NAMALWA (cell line): ENCODE results near the gene POLE2.
A peak's percentile ranks its signal among the peaks of the same experiment; 100 is the strongest.
"Not testable (repeated sequence)": the region's sequence is repeated elsewhere in the genome, so short reads cannot be mapped to it uniquely, and the experiment has no call there.

Source experiments
- DNase-seq: peaks from one replicate; pipeline ENCODE4 v3.0.0-alpha.2; 2015; ENCODE audit warnings: low spot score

POLE2 gene

DNA sequence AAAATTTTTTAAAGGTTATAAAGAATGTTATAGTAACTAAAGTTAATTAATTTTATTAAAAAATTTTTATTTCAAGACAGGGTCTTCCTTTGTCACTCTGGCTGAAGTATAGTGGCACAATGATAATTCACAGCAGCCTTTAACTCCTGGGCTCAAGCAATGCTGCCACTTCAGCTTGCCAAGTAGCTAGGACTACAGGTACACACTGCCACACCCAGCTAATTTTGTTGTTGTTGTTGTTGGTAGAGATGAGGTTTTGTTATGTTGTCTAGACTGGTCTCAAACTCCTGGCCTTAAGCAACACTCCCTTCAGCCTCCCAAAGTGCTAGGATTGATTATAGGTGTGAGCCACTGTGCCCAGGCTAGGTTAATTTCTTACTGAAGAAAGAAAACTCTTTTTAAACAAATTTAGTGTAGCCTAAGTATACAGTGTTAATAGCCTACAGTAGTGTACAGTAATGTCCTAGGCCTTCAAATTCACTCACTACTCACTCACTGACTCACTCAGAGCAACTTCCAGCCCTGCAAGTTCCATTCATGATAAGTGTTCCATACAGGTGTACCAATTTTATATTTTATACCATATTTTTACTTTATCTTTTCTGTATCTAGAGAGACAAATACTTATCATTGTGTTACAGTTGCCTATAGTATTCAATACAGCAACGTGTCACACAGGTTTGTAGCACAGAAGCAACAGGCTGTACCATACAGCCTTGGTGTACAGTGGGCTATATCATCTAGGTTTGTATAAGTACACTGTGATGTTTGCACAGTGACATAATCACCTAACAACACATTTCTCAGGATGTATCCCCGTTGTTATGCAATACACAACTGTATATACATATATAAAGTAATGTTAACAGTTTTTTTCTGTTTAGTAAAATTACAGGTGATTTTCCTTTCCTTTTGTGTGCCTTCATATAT lies 28.2 kb downstream of the POLE2 start:
- no peak for DNase-seq

- DNase-seq, result not testable (repeated sequence)
Observed at GRCh38 chr14:49657500-49657899, 30.5 kb downstream of the POLE2 start.

DNA sequence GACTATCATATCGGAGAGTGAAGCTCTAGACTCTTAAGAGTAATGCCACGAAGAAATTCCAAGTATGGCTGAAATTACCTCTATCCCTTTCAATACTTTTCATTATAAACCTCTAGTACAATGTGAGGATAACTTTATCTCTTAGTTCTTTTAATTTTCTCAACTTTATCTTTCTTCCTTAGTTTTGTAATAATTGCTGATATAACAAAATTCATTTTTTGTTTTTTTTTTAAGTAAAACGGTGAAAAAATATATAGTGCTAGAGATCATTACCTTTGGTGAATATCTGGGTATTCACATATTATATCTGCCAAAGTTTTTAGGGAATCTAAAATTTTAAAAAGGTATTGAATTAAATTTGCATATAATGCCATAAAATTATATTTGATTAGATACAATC lies 33.5 kb downstream of the POLE2 start:
- DNase-seq, result no peak

- no peak for DNase-seq
Observed at GRCh38 chr14:49653508-49653907, 34.5 kb downstream of the POLE2 start.

DNA sequence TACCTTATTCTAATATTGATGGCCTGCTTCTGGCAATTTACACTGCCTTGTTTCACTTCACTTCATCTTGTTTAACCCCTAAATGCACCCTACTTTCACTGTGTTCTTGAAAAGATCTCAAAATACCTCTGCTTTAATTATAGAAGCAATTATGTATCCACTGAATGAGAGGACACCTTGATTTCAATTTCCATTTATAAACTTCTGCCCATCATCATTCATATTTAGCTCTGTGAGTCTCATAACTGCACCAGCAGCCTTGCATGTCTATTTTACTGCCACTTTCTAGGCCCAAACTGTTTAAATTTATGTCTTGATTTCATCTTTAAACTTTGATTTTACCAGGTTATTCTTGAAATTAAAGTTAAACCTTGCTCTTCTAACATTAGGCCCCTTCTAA lies 45.9 kb downstream of the POLE2 start:
- no peak for DNase-seq

GRCh38 chr14:49641697-49642129 lies 46.3 kb downstream of the POLE2 start:
- no peak for DNase-seq

DNA sequence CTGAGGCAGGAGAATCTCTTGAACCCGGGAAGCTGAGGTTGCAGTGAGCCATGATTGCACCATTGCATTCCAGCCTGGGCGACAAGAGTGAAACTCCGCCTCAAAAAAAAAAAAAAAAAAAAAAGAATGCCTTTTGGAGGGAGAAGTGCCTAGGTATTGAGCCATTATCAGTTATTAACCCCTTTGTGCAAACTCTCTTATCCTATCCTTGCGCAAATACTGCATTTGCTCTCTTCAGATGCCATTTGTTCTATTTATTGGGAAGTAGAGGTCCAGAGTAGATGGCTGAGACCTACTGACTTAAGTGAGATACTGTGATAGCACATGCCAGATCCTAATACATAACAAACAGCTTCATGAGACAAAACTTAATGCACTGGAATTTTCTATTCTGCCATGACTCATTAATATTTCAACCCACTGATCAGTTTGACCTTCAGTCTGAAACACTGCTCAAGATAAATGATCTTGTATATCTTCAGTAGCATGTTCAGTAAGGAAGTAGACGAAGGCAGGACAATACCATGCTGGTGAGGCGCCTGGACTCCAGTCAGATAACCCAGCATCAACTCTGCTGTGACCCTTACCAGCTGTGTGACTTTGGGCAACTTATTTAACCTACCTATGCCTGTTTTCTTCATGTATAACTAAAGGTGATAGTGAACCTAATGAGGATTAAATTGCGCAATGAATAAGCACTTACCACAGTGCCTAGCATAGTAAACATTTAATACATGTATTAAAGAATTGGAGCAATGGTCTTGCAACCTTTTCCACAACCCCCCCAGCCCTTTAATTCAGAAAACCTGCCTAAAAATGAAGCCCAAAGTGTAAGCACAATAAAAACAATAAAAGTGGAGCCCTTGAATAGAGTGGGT lies 47.2 kb downstream of the POLE2 start:
- no peak for DNase-seq

DNA sequence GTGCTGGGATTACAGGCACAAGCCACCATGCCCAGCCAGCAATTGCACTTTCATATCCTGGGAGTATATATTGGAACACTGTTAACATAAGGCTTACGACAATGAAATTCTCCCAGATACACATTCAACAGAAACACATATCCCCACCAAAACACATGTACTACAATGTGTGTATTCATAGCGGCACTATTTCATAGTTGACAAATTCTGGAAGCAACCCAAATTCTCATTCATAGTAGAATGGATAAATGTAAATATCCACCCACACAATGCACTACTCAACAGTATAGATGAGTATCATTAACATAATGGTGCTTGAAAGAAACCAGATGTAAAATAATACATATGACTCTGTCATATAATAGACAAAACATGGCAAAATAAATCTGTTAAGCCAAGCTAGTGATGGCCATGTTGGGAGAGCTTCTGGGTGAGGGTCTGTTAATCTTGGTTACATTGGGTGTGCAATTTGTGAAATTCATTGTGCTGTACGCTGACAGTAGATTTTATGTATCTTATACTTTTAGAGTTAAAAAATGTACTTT lies 50.4 kb downstream of the POLE2 start:
- DNase-seq, result no peak

DNA sequence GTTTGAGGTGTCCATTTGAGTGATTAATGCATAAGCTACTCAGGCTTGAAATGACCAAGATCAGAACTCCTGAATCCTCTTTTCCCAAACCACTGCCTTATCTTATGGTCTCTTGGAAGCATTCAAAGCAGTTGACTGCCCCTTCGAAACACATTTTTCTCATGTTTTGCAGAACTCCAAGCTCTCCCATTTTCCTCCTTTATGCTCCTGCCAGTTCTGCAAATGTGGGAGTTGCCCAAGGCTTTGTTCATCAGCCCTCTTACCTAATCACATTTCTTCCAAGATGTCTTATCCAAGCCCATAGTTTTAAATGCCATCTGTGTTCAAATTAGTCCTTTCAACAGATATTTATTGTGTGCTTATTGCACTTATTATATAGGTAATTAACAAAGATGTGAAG lies 51.1 kb downstream of the POLE2 start:
- no peak for DNase-seq

DNA sequence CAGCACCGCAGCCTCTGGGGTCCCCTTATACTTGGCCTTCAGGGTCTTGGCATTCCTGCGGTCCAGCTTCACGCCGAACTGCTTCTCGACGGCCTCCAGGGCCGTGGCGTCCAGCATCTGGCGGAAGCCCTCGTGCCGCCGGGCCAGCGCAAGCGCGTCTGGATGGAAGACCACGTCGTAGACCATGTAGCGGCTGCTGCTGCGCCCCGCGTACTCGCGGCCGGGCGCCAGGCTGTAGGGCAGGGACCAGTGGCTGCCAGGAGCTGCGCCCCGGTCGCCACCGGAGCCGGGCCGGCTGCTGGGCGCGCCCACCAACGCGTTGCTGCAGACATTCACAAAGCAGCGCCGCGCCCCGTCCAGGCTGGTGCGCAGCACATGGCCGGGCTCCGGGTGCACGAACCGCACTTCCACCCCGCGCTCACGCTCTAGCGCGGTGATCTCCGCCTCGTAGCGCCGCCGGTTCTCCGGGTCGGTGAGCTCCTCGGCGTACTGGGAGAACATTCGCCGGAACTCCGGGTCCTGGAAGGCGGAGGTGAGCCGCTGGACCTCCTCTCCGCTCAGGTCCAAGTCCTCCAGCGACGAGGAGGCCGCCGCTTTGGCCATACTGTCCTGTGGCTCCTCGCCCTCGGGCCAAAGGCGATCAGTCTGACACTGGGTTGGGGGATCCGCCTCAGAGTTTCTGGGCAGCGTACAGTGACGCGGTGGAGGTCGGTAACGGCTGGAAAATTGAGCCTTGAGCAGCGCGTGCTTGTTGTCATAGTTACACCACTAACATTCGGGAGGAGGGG lies 53.3 kb downstream of the POLE2 start, which contains the start of gene DNAAF2:
TSS of gene DNAAF2 (minus strand) at position 698 of the 788 bp plus-strand sequence. CDS start at position 603, 95 bp downstream.
- DNase-seq, result peak; percentile 66

DNA sequence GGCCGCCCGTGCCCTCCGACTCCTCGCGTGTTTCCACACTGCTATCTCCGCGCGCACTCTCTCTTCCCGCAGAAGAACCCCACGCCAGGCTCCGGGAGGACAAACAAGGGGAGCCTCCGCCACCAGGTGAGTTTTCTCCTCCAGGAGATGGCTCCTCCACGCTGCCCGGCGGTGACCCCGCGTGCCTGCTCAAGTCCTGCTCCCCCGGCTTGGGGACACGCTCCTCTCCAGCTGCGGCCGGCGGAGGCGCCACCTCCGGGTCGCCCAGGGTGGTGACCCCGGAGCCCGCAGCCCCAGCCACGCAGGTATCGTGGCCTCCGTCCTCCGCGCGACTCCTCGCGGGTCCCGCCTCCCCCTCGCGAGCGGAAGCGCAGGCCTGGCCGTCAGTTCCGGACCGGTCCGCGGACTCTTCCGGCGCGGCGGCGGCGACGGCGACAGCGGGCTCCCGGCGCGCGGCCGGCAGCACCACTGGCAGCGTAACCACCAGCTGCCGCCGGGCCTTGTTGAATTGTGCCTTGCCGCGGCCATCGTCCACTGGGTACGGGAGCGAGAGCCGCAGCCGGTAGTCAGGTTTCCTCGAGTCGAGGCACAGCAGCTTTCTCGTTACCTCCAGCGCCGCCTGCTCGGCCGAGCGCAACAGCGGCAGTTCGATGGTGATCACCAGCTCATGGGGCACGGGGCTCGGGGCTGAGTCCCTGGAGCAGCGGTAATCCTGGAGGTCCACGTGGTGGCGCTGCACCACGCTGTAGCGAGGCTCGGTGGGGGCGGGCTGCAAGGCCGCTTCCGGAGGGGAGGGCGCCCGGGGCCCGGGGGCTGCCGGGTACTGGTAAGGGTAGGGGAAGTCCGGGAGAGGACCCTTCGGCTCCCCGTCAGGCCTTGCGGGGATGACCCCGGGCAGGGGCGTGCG lies 54.1 kb downstream of the POLE2 start:
- peak; percentile 87 for DNase-seq

DNA sequence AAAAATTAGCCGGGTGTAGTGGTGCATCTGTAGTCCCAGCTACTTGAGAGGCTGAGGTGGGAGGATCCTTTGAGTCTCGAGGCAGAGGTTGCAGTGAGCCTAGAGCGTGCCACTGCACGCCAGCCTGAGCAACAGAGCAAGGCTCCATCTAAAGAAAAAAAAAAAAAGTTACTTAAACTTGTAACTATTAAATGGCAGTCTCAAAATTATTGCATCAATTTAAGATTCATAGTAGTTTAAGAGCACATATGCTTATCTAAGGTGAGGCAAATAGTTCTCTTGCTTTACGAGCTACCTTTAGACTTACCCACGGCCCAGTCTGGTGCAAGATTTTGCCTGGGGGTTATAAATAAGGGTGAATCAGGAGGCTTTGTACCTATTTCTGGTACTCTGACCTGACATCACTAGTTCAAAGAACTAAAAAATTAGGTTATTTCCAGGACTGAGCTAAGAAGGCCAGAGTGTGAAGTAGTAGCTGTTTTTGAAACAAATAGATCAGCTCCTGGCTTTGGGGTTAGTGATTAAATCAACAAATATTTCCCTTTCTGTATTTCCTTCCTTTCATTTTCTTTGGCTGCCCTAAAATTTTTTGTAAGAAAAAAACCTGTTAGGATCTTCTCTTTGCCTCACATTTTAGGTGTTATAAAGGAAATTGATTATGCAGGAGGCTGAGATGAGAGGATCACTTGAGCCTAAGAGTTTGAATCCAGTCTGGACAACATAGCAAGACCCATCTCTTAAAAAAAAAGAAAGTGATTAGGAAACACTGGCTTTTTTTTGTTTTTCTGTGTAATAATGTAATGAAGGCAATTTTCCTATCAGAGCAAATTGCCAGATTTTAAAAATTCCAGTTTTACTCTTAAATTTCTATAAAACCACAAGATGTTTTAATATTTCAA lies 63.8 kb downstream of the POLE2 start:
- DNase-seq, result peak; percentile 21

- no peak for DNase-seq
Observed at GRCh38 chr14:49623387-49623786, 64.6 kb downstream of the POLE2 start.

GRCh38 chr14:49622022-49622607 lies 65.9 kb downstream of the POLE2 start:
- DNase-seq, result no peak

DNA sequence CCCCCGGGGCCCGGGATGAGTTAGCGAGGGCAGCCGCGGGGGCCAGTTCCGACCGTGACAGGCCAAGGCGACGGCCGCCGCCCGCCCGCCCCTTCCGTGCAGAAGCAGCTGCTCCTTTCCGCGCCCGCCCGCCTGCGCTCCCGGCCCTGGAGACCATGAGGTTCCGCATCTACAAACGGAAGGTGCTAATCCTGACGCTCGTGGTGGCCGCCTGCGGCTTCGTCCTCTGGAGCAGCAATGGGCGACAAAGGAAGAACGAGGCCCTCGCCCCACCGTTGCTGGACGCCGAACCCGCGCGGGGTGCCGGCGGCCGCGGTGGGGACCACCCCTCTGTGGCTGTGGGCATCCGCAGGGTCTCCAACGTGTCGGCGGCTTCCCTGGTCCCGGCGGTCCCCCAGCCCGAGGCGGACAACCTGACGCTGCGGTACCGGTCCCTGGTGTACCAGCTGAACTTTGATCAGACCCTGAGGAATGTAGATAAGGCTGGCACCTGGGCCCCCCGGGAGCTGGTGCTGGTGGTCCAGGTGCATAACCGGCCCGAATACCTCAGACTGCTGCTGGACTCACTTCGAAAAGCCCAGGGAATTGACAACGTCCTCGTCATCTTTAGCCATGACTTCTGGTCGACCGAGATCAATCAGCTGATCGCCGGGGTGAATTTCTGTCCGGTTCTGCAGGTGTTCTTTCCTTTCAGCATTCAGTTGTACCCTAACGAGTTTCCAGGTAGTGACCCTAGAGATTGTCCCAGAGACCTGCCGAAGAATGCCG lies 66.7 kb downstream of the POLE2 start:
- peak; percentile 47 for DNase-seq

GRCh38 chr14:49620182-49621113 lies 67.6 kb downstream of the POLE2 start, which contains the start of the genes MGAT2 and RPL36AL:
TSS of gene MGAT2 (plus strand) at chr14:49620799. CDS start at chr14:49621269, 470 bp downstream.
TSS of gene RPL36AL (minus strand) at chr14:49620626. CDS start at chr14:49619104, 1,522 bp downstream.
- peak; percentile 93 for DNase-seq

- no peak for DNase-seq
Observed at GRCh38 chr14:49619730-49620129, 68.3 kb downstream of the POLE2 start.
